SH-SY5Y (cell line): Measurements from ENCODE around the gene CDKN2AIP.

Experiments
- GATA2 ChIP-seq: IDR thresholded peaks from 2 replicates; pipeline ENCODE4 v1.6.1; 2011; ENCODE audit warnings: mild to moderate bottlenecking, low read depth, low read length
- GATA3 ChIP-seq: IDR thresholded peaks from 2 replicates; pipeline ENCODE4 v1.6.1; 2011; ENCODE audit warnings: low read depth, mild to moderate bottlenecking, low read length, moderate library complexity

DNA sequence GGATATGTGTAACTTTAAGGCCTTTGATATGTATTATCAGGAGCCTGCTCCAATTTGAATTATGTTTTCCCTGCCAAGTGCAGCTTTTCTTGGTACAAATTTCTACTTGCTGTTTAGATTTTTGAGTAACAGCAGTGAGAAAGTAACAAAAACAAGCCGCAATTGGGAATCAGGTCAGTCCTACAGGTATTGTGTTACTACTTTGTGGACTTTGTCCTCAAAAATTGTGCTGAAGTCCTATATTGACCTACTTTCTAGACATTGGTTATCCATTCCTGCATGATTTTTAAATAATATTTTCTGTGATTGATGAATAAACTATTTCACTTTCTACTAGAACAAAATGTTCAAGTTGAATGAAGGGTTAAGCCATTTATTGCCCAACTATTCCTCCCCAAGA is 5.7 kb downstream of the CDKN2AIP start:
- TF ChIP-seq GATA3 (no peak), GATA2 (no peak)
